B cell (primary cell): ENCODE measurements around the gene GTF2IRD1.

Source experiments
- CTCF ChIP-seq: fragments of 200-600 bp; IDR thresholded peaks from one replicate; pipeline ENCODE4 v1.8.0; 2022; ENCODE audit warnings: antibody characterized with exemption, mild to moderate bottlenecking
- EZH2 ChIP-seq: IDR thresholded peaks from 2 replicates; pipeline ENCODE4 v1.6.1; 2012; ENCODE audit warnings: borderline replicate concordance, low read depth, mild to moderate bottlenecking, moderate library complexity, low read length; ENCODE audit not compliant: insufficient read depth, poor library complexity, severe bottlenecking

- TF ChIP-seq CTCF = no peak
- no peak for TF ChIP-seq EZH2
These were observed 1.2 kb downstream of the GTF2IRD1 start for GRCh38 chr7:74454925-74455288.
